GM12892 (cell line): ENCODE results near the gene CEBPE.
A peak's percentile ranks its signal among the peaks of the same experiment; 100 is the strongest.

Experiments
- POLR2A ChIP-seq: IDR thresholded peaks from 2 replicates; pipeline ENCODE4 v1.6.1; 2011; ENCODE audit warnings: low read depth, low read length, control low read depth
- POLR2AphosphoS5 ChIP-seq: IDR thresholded peaks from 2 replicates; pipeline ENCODE4 v1.6.1; 2011; ENCODE audit warnings: low read depth, low read length, control low read depth
- TAF1 ChIP-seq: IDR thresholded peaks from 2 replicates; pipeline ENCODE4 v1.6.1; 2011; ENCODE audit warnings: low read depth, mild to moderate bottlenecking, control low read depth, low read length, borderline replicate concordance

- TF ChIP-seq POLR2A, result peak; percentile 92
- peak; percentile 92 for TF ChIP-seq TAF1
- TF ChIP-seq POLR2AphosphoS5, result peak; percentile 95
These were observed 47.7 kb downstream of the CEBPE start for GRCh38 chr14:23071244-23071920.
